Measurements from ENCODE around the gene DZIP3. TPM values are rescaled to one million over a fixed set of nuclear protein-coding genes. Genes with fewer than 3 reads are reported as not detected.

The DZIP3 gene
- total and polyA plus RNA-seq, 2 donors (not counting 1 experiment from before 2014, with no cell fraction given), result 11.0 to 26.4 TPM

GRCh38 chr3:108595321-108595720, 5.8 kb downstream of the DZIP3 start:
- TF ChIP-seq EZH2 (IDR thresholded peaks at IDR 0.05; ENCODE audit: low read length, missing control alignments) (no peak), CTCF (conservative IDR thresholded peaks at IDR 0.05 in 1 of 2, IDR thresholded peaks at IDR 0.05 in 1 of 2; ENCODE audit: low read depth in 1 of 2, low read length in 2 of 2) (no peak)
- Histone ChIP-seq H3K27me3 (ENCODE audit: control insufficient read depth, insufficient read depth, low read length) (no peaks in the 10 kb centered on the region), H3K9ac (ENCODE audit: insufficient read depth, low read length) (no peak overlapping the region), H3K27ac (ENCODE audit: insufficient read depth, low read length) (no peak overlapping the region), H3K9me3 (ENCODE audit: control insufficient read depth, insufficient read depth, low read depth, low read length) (no peaks in the 10 kb centered on the region), H3K4me1 (ENCODE audit: control insufficient read depth, extremely low read depth, insufficient read depth, low read length) (peaks cover 4% of the 10 kb centered on the region), H2AFZ (ENCODE audit: low read length) (no peak overlapping the region), H3K79me2 (ENCODE audit: control insufficient read depth, insufficient read depth, low read length) (peaks cover 3% of the 10 kb centered on the region), H3K4me3 (replicated peaks in 1 of 4; ENCODE audit: control extremely low read depth in 1 of 4, insufficient read depth in 1 of 4, low read depth in 3 of 4, low read length in 4 of 4) (no peak overlapping the region), H3K4me2 (ENCODE audit: extremely low read depth, insufficient read depth, low read length) (no peak overlapping the region), H3K36me3 (ENCODE audit: control insufficient read depth, insufficient read depth, low read length) (no peaks in the 10 kb centered on the region), H4K20me1 (ENCODE audit: control insufficient read depth, extremely low read depth, insufficient read depth, low read length) (no peaks in the 10 kb centered on the region)
- DNase-seq (ENCODE audit: low read depth in 2 of 2), result no peak

- H3K27ac ChIP-seq (ENCODE audit: insufficient read depth, low read length), result no peak overlapping the region
- H3K27me3 ChIP-seq (ENCODE audit: control insufficient read depth, insufficient read depth, low read length), result no peaks in the 10 kb centered on the region
- H3K9me3 ChIP-seq (ENCODE audit: control insufficient read depth, insufficient read depth, low read depth, low read length), result no peaks in the 10 kb centered on the region
- H3K79me2 ChIP-seq (ENCODE audit: control insufficient read depth, insufficient read depth, low read length), result no peaks in the 10 kb centered on the region
- no peak overlapping the region for H2AFZ ChIP-seq (ENCODE audit: low read length)
- no peaks in the 10 kb centered on the region for H3K36me3 ChIP-seq (ENCODE audit: control insufficient read depth, insufficient read depth, low read length)
- H3K4me3 ChIP-seq (replicated peaks in 1 of 4; ENCODE audit: control extremely low read depth in 1 of 4, insufficient read depth in 1 of 4, low read depth in 3 of 4, low read length in 4 of 4), result no peak overlapping the region
- no peak overlapping the region for H3K4me2 ChIP-seq (ENCODE audit: extremely low read depth, insufficient read depth, low read length)
- TF ChIP-seq EZH2 (IDR thresholded peaks at IDR 0.05; ENCODE audit: low read length, missing control alignments), result no peak
- TF ChIP-seq CTCF (conservative IDR thresholded peaks at IDR 0.05 in 1 of 2, IDR thresholded peaks at IDR 0.05 in 1 of 2; ENCODE audit: low read depth in 1 of 2, low read length in 2 of 2), result no peak
- no peak overlapping the region for H3K9ac ChIP-seq (ENCODE audit: insufficient read depth, low read length)
- no peaks in the 10 kb centered on the region for H4K20me1 ChIP-seq (ENCODE audit: control insufficient read depth, extremely low read depth, insufficient read depth, low read length)
- no peak for DNase-seq (ENCODE audit: low read depth in 2 of 2)
- H3K4me1 ChIP-seq (ENCODE audit: control insufficient read depth, extremely low read depth, insufficient read depth, low read length), result no peaks in the 10 kb centered on the region
Measured at GRCh38 chr3:108598375-108598774, 8.9 kb downstream of the DZIP3 start.

- Histone ChIP-seq H3K36me3 (ENCODE audit: control insufficient read depth, insufficient read depth, low read length) (no peaks in the 10 kb centered on the region), H3K79me2 (ENCODE audit: control insufficient read depth, insufficient read depth, low read length) (no peaks in the 10 kb centered on the region), H3K4me2 (ENCODE audit: extremely low read depth, insufficient read depth, low read length) (no peak overlapping the region), H3K4me3 (replicated peaks in 1 of 4; ENCODE audit: control extremely low read depth in 1 of 4, insufficient read depth in 1 of 4, low read depth in 3 of 4, low read length in 4 of 4) (no peak overlapping the region), H4K20me1 (ENCODE audit: control insufficient read depth, extremely low read depth, insufficient read depth, low read length) (no peaks in the 10 kb centered on the region), H3K27me3 (ENCODE audit: control insufficient read depth, insufficient read depth, low read length) (no peaks in the 10 kb centered on the region), H3K4me1 (ENCODE audit: control insufficient read depth, extremely low read depth, insufficient read depth, low read length) (peaks cover 3% of the 10 kb centered on the region), H3K27ac (ENCODE audit: insufficient read depth, low read length) (no peak overlapping the region), H3K9me3 (ENCODE audit: control insufficient read depth, insufficient read depth, low read depth, low read length) (no peaks in the 10 kb centered on the region), H3K9ac (ENCODE audit: insufficient read depth, low read length) (no peak overlapping the region), H2AFZ (ENCODE audit: low read length) (no peak overlapping the region)
- no peak for DNase-seq (ENCODE audit: low read depth in 2 of 2)
- no peak for TF ChIP-seq EZH2 (IDR thresholded peaks at IDR 0.05; ENCODE audit: low read length, missing control alignments)
- TF ChIP-seq CTCF (conservative IDR thresholded peaks at IDR 0.05 in 1 of 2, IDR thresholded peaks at IDR 0.05 in 1 of 2; ENCODE audit: low read depth in 1 of 2, low read length in 2 of 2), result no peak
Measured at GRCh38 chr3:108599677-108600409, 10.3 kb downstream of the DZIP3 start.
